SK-N-MC (cell line): Measurements from ENCODE around the gene CDH4.

Experiments
- EZH2 ChIP-seq: fragments of 200-600 bp; sonication (generic); IDR thresholded peaks from one replicate; pipeline ENCODE4 v1.6.1; 2017; ENCODE audit warnings: antibody characterized with exemption
- POLR2AphosphoS5 ChIP-seq: IDR thresholded peaks from 2 replicates; pipeline ENCODE4 v1.6.1; 2012; ENCODE audit warnings: mild to moderate bottlenecking, low read depth, low read length, borderline replicate concordance

DNA sequence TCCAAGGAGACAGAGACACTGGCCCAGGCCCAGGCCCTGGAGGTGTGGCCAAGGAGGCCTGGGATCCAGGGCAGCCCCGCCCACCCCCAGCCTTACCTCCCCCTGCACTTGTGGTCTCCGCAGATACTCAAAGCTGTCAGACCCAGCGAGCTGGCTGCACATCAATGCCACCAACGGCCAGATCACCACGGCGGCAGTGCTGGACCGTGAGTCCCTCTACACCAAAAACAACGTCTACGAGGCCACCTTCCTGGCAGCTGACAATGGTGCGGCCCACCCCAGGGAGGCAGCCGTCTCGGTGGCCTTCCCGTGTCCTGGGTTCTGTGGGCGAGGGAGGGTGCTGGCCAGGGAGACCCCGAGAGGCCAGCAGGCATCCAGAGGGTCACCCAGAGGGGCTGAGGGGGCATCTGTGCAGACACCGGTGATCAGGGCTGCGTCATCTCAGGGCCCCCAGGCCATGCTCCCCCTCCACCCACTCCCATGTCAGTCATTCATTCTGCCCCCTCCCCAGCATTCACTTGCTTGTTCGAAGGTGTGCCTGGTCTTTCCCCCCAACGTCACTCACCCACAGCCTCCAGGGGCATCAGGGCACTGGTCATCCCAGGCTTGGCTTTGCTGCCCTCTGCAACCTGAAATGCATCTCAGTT is 672.3 kb downstream of the CDH4 start:
- TF ChIP-seq EZH2 (no peak), POLR2AphosphoS5 (no peak)
